Left cardiac atrium (tissue), 4 donors: ENCODE data around the gene CSE1L. TPM values are rescaled to one million over a fixed set of nuclear protein-coding genes. Genes with fewer than 3 reads are reported as not detected.
"Not testable (repeated sequence)": the region's sequence is repeated elsewhere in the genome, so short reads cannot be mapped to it uniquely, and the experiment has no call there.

ENCODE experiments used
- ATAC-seq, 2 donors: fragments of 200-7000 bp; cut with Tn5 transposase; one replicate each; pipeline ENCODE4 v1.9.1; 2020; ENCODE audit warnings: mild to moderate bottlenecking in 2 of 2, moderate library complexity in 2 of 2
- DNase-seq: peaks from one replicate; pipeline ENCODE4 v3.0.0-alpha.2; 2020
- intact Hi-C, 2 donors: fragments of 100-400 bp; cut with DNase I; formaldehyde crosslinking; loops; one replicate each; pipeline versions ENCODE4 v1.14.1 to v1.15.1; 2022 to 2023
- total RNA-seq, 2 donors: library from RNA; stranded (reverse); fragmentation: NEBNext Ultra II Directional; extraction: Animal tissue kit (Norgen Biotek cat#: 25700); gene quantifications; one replicate each; pipeline ENCODE4 v1.2.1, GENCODE V29; 2021
- donor health status: DM: no; HTN: yes; CAD: no.
- donor health status: DM: no; HTN: yes; CAD: no; lungs with severe emphysema.
- donor health status: DM: yes; HTN: yes; CAD: no.
- donor health status: Dilated cardiomyopathy.

Gene CSE1L
- total RNA-seq, 2 donors from 2014 or later = 38.8 to 41.1 TPM

- intact Hi-C loops = no loop called here
- ATAC-seq (peak in 1 of 2 donors; percentile 9), DNase-seq (peak; percentile 48)
Observed at GRCh38 chr20:49045440-49046086, 549 bp upstream of the CSE1L start.

- intact Hi-C loops = no loop called here
- no peak for ATAC-seq
- no peak for DNase-seq
Observed at GRCh38 chr20:49052334-49052733, 6.2 kb downstream of the CSE1L start.

- ATAC-seq = no peak
- intact Hi-C loops = no loop called here
- DNase-seq = no peak
Observed at GRCh38 chr20:49054056-49054643, 8.0 kb downstream of the CSE1L start.

GRCh38 chr20:49063279-49063678, 17.2 kb downstream of the CSE1L start:
- intact Hi-C loops = no loop called here
- DNase-seq = no peak
- ATAC-seq = no peak

DNA sequence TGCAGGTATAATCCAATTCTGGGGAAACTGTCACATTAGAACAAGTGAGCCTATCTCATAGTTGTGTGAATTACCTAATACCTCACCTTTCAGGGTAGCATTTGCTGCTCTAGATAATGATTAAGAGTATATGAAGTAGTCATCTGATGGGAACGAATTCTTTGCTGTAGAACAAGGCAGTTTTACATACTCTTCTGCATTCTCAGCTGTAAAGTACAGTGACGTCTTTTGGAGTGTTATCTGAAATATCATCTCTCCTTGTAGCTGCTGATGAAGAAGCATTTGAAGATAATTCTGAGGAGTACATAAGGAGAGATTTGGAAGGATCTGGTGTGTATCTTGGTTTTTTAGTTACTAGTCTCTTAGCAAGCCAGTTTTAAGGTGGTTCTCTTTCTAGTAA, 28.4 kb downstream of the CSE1L start:
- ATAC-seq = no peak
- intact Hi-C loops = no loop called here
- no peak for DNase-seq

DNA sequence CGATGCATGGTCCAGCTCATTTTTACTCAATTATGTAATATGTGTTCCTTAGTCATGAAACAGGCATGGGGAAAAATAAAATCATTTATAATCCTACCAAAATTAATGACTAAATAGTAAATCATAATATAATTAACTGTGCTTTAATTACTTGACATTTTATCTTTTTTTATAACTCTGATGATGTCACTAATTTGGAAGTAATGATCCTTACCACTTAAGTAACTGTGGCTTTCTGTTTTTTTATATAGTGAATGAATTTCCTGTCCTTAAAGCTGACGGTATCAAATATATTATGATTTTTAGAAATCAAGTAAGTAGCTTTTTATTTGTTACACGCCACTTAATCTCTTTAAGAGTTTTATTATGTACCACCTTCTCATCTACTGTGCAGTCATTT, 32.2 kb downstream of the CSE1L start:
- no peak for ATAC-seq
- intact Hi-C loops = no loop called here
- no peak for DNase-seq

GRCh38 chr20:49082295-49082694, 36.2 kb downstream of the CSE1L start:
- intact Hi-C loops = loop anchor here (10.0 kb wide), 1 partner anchor 67 kb away; no protein-coding TSS in a partner anchor

DNA sequence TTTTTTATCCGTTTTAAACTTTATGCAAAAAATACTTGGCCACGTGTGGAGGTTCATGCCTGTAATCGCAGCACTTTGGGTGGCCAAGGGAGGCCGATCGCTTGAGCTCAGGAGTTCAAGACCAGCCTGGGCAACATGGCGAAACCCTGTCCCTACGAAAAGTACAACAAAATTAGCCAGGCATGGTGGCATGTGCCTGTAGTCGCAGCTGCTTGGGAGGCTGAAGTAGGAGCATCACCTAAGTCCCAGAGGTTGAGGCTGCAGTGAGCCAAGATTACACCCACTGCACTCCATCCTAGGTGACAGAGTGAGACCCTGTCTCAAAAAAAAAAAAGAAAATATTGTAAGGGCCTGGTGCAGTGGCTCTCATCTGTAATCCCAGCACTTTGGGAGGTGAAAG, 45.0 kb downstream of the CSE1L start:
- DNase-seq (no peak), ATAC-seq (no peak)
- intact Hi-C loops = no loop called here

More at GRCh38 chr20:49082295-49082694, 36.2 kb downstream of the CSE1L start:
- DNase-seq, ATAC-seq: not testable (repeated sequence)

- DNase-seq (no peak), ATAC-seq (no peak)
- intact Hi-C loops = no loop called here
Observed at GRCh38 chr20:49091762-49092161, 45.6 kb downstream of the CSE1L start.

DNA sequence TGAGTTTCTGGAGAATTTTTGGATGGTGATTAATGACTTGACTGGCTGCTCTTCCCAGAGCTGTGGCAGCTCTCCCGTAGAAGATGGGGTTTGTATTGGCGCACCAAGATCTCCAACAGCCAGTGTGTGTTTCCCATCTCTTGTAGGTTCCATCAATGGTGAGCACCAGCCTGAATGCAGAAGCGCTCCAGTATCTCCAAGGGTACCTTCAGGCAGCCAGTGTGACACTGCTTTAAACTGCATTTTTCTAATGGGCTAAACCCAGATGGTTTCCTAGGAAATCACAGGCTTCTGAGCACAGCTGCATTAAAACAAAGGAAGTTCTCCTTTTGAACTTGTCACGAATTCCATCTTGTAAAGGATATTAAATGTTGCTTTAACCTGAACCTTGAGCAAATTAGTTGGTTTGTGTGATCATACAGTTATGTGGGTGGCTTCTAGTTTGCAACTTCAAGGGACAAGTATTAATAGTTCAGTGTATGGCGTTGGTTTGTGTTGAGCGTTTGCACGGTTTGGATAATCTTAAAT, 50.2 kb downstream of the CSE1L start:
- intact Hi-C loops = no loop called here
- ATAC-seq = no peak
- DNase-seq = no peak

DNA sequence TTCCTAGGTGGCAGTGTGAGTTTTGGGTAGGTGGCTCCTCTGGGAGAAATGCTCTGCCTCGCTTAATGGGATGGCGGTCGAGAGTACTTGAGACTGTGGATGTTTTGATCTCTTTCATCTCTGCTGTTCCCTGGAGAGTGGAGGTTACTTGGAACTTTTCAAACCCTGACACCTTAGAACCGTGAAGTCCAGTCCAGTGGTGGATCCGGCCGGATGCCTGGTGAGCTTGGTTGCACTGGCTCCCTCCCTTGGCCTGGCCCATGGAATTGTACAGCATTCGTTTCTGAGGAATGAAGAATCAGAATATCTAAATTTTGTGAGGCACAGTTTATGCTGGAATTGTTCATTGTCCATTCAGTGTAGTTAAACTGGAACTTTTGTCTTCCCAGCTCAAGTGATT, 51.0 kb downstream of the CSE1L start:
- intact Hi-C loops = no loop called here
- no peak for ATAC-seq
- DNase-seq = no peak

DNA sequence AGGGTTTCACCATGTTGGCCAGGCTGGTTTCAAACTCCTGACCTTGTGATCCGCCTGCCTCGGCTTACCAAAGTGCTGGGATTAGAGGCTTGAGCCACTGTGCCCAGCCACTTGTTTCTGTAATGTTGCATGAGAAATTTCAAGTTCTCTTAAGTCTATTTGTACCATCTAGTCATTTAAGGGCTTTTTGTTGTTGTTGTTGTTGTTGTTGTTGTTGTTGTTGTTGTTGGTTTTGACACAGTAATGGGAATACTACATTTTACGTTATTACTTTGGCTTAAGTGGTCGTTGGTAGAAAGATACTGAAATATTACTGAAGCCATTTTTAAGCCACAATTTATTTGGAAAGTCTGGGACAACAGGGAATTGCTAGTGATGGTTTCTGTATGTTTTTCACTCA, 52.0 kb downstream of the CSE1L start:
- ATAC-seq (no peak), DNase-seq (no peak)
- intact Hi-C loops = no loop called here

- intact Hi-C loops = no loop called here
- ATAC-seq = no peak
- DNase-seq = no peak
Observed at GRCh38 chr20:49099011-49099410, 52.9 kb downstream of the CSE1L start.

DNA sequence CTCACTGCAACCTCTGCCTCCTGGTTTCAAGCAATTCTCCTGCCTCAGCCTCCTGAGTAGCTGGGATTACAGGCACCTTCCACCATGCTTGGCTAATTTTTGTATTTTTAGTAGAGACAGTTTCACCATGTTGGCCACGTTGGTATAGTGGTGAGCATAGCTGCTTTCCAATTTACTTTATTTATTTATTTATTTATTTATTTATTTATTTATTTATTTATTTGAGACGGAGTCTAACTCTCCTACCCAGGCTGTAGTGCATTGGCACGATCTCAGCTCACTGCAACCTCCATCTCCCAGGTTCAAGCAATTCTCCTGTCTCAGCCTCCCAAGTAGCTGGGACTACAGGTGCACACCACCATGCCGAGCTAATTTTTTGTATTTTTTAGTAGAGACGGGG, 54.2 kb downstream of the CSE1L start:
- ATAC-seq, DNase-seq, intact Hi-C loops: not testable (repeated sequence)

- intact Hi-C loops = no loop called here
- ATAC-seq = no peak
Observed at GRCh38 chr20:49100972-49101371, 54.9 kb downstream of the CSE1L start.

DNA sequence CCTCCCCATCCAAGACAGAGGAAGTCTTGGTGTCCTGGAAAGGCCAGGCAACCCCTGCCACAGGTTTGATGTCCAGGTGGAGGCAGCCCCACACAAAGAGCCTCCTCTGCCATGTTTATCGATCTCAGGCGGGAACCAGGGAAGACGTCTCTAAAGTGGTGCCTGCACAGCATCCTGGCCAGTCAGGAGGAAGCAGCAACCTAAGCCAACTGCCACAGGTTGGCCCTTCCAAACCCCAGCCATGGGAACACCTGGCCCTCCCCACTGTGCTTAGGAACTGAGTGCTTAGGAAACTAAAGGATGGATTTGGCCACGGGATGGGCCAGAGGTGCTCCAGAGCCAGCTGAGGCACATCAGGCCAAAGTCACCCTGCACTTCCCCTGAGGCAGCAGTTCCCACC, 56.9 kb downstream of the CSE1L start:
- intact Hi-C loops = no loop called here
- DNase-seq = no peak
- ATAC-seq = no peak

More at GRCh38 chr20:49100972-49101371, 54.9 kb downstream of the CSE1L start:
- DNase-seq = no peak

GRCh38 chr20:49103647-49104364, 57.7 kb downstream of the CSE1L start:
- intact Hi-C loops = no loop called here
- ATAC-seq (no peak), DNase-seq (no peak)

- DNase-seq = no peak
- intact Hi-C loops = no loop called here
- ATAC-seq = no peak
Observed at GRCh38 chr20:49104365-49104648, 58.2 kb downstream of the CSE1L start.

DNA sequence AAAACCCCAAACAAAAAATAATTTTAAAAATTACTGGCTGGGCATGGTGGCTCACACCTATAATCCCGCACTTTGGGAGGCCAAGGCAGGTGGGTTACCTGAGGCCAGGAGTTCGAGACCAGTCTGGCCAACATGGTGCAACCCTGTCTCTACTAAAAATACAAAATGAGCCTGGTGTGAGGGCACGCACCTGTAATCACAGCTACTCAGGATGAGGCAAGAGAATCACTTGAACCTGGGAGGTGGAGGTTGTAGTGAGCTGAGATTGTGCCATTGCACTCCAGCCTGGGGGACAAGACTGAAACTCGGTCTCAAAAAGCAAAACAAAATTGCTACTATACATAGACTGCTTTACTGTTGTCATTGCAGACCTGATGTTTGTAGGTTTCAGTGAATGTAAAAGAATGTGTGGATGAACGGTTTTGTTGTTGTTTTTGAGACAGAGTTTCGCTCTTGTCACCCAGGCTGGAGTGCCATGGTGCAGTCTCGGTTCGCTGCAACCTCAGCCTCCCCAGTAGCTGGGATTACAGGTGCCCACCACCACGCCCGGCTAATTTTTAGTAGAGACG, 59.0 kb downstream of the CSE1L start:
- ATAC-seq, intact Hi-C loops, DNase-seq: not testable (repeated sequence)

- ATAC-seq (no peak), DNase-seq (no peak)
- intact Hi-C loops = no loop called here
Observed at GRCh38 chr20:49106328-49106727, 60.2 kb downstream of the CSE1L start.
